Gastrocnemius medialis (tissue), 4 donors: Measurements from ENCODE around the gene MLXIP.

ENCODE experiments used
- CTCF ChIP-seq, 5 experiments: fragments of 450-650 bp in 3 of 5; fragments of 200-600 bp in 2 of 5; sonication (generic) in 2 of 5; IDR thresholded peaks in 4 of 5; conservative IDR thresholded peaks in 1 of 5; 1 replicate in 4 of 5; 2 replicates in 1 of 5; pipeline ENCODE4 v1.5.1; 2016 to 2019; ENCODE audit warnings: antibody characterized with exemption in 5 of 5, mild to moderate bottlenecking in 3 of 5, moderate library complexity in 3 of 5
- POLR2A ChIP-seq, 2 donors: fragments of 450-650 bp; IDR thresholded peaks; one replicate each; pipeline ENCODE4 v1.6.1; 2017; ENCODE audit warnings: antibody characterized with exemption in 2 of 2, mild to moderate bottlenecking in 2 of 2, moderate library complexity in 2 of 2

GRCh38 chr12:122138181-122138580, 59.6 kb downstream of the MLXIP start:
- TF ChIP-seq POLR2A (IDR thresholded peaks at IDR 0.05) (no peak), CTCF (IDR thresholded peaks at IDR 0.05 in 4 of 5, conservative IDR thresholded peaks at IDR 0.05 in 1 of 5) (no peak)
